ENCODE results near the gene ZNF850. TPM values are rescaled to one million over a fixed set of nuclear protein-coding genes. Genes with fewer than 3 reads are reported as not detected.
A peak's percentile ranks its signal among the peaks of the same experiment; 100 is the strongest.

The ZNF850 gene
- total and polyA plus RNA-seq, 9 of the 15 experiments (the other 6 are each of a cell fraction or from before 2014, with no cell fraction given), result 1.2 to 13.0 (median 5.9) TPM

- no peak overlapping the region for H3K4me2 ChIP-seq (ENCODE audit: insufficient read depth, low read length)
- BruUV-seq (replicated peaks), result no TSS peak
- H4K20me1 ChIP-seq (replicated peaks; ENCODE audit: control insufficient read depth, insufficient read depth, low read length), result no peaks in the 10 kb centered on the region
- H3K79me2 ChIP-seq (ENCODE audit: control insufficient read depth, insufficient read depth, low read length), result no peaks in the 10 kb centered on the region
- CTCF ChIA-PET (ENCODE audit: low intra/inter-chr PET ratio), result no interaction called here
- H3K4me1 ChIP-seq (replicated peaks in 1 of 2; ENCODE audit: control insufficient read depth in 2 of 2, insufficient read depth in 2 of 2, low read length in 2 of 2), result no peaks in the 10 kb centered on the region
- ATAC-seq, result no peak
- 3% methylated on average over 7 of the region's 7 CpGs for WGBS (ENCODE audit: insufficient coverage, low coverage, missing lambda C conversion rate)
- POLR2A ChIA-PET, result no interaction called here
- intact Hi-C loops (cut with micrococcal nuclease) (no loop called here), in situ Hi-C loops (cut with MboI) (no loop called here)
- no peak for FAIRE-seq
- no peak overlapping the region for H3K27ac ChIP-seq (ENCODE audit: extremely low read depth, low read depth, low read length)
- 0 out of 2 replicates have a peak, but pooled peaks cover 2% of the 10 kb centered on the region for H3K9me3 ChIP-seq (replicated peaks; ENCODE audit: control insufficient read depth, insufficient read depth, low read depth, low read length)
- no peaks in the 10 kb centered on the region for H3K36me3 ChIP-seq (ENCODE audit: control insufficient read depth, insufficient read depth, low read length)
- no peak overlapping the region for H3K4me3 ChIP-seq
- H3K9ac ChIP-seq (ENCODE audit: insufficient read depth in 1 of 2, low read depth in 2 of 2, low read length in 2 of 2), result no peak overlapping the region
- no peak for DNase-seq (ENCODE audit: extremely low read depth in 1 of 4, low spot score in 3 of 4)
- no peaks in the 10 kb centered on the region for H3K27me3 ChIP-seq (ENCODE audit: control insufficient read depth in 2 of 2, insufficient read depth in 2 of 2, low read length in 2 of 2)
- no peaks in the 10 kb centered on the region for H3K9me1 ChIP-seq (ENCODE audit: control insufficient read depth, insufficient read depth, low read length)
- H2AFZ ChIP-seq (ENCODE audit: low read depth, low read length), result no peak overlapping the region
- TF ChIP-seq TRIM28 (IDR thresholded peaks at IDR 0.05) (0 out of 2 replicates have a peak, but pooled peaks have one; percentile 41), NFRKB (IDR thresholded peaks at IDR 0.05; ENCODE audit: low read depth) (no peak), DIDO1 (tag; IDR thresholded peaks at IDR 0.05; ENCODE audit: low read depth) (no peak), ZNF766 (CRISPR knock-in tag; conservative IDR thresholded peaks at IDR 0.05) (no peak), SMC3 (conservative IDR thresholded peaks at IDR 0.05; ENCODE audit: insufficient read depth, low read depth, low read length) (no peak), SRSF9 (IDR thresholded peaks at IDR 0.05; ENCODE audit: borderline replicate concordance, low read depth, low read length) (no peak), STAT5B (CRISPR knock-in tag; IDR thresholded peaks at IDR 0.05) (no peak), ZNF274 (IDR thresholded peaks at IDR 0.05; ENCODE audit: borderline replicate concordance, low read depth, low read length) (peak; percentile 96), PHTF2 (CRISPR knock-in tag; IDR thresholded peaks at IDR 0.05) (no peak), ZNF75A (CRISPR knock-in tag; IDR thresholded peaks at IDR 0.05) (peak; percentile 80), RBM25 (IDR thresholded peaks at IDR 0.05; ENCODE audit: low read depth, low read length, severe bottlenecking) (no peak), BCOR (IDR thresholded peaks at IDR 0.05) (no peak), E4F1 (CRISPR knock-in tag; IDR thresholded peaks at IDR 0.05; ENCODE audit: borderline replicate concordance) (no peak), SP1 (CRISPR knock-in tag; IDR thresholded peaks at IDR 0.05) (no peak), RBM15 (IDR thresholded peaks at IDR 0.05; ENCODE audit: insufficient read depth, low read length) (no peak)
- TF ChIP-seq, protein P1, sequence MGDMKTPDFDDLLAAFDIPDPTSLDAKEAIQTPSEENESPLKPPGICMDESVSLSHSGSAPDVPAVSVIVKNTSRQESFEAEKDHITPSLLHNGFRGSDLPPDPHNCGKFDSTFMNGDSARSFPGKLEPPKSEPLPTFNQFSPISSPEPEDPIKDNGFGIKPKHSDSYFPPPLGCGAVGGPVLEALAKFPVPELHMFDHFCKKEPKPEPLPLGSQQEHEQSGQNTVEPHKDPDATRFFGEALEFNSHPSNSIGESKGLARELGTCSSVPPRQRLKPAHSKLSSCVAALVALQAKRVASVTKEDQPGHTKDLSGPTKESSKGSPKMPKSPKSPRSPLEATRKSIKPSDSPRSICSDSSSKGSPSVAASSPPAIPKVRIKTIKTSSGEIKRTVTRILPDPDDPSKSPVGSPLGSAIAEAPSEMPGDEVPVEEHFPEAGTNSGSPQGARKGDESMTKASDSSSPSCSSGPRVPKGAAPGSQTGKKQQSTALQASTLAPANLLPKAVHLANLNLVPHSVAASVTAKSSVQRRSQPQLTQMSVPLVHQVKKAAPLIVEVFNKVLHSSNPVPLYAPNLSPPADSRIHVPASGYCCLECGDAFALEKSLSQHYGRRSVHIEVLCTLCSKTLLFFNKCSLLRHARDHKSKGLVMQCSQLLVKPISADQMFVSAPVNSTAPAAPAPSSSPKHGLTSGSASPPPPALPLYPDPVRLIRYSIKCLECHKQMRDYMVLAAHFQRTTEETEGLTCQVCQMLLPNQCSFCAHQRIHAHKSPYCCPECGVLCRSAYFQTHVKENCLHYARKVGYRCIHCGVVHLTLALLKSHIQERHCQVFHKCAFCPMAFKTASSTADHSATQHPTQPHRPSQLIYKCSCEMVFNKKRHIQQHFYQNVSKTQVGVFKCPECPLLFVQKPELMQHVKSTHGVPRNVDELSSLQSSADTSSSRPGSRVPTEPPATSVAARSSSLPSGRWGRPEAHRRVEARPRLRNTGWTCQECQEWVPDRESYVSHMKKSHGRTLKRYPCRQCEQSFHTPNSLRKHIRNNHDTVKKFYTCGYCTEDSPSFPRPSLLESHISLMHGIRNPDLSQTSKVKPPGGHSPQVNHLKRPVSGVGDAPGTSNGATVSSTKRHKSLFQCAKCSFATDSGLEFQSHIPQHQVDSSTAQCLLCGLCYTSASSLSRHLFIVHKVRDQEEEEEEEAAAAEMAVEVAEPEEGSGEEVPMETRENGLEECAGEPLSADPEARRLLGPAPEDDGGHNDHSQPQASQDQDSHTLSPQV (IDR thresholded peaks at IDR 0.05), result no peak
Measured at GRCh38 chr19:36819130-36819630, 46.6 kb upstream of the ZNF850 start.

Data from K562 (cell line).